ENCODE measurements around the gene MYLIP.

MYLIP gene

GRCh38 chr6:16196984-16197546, 68.2 kb downstream of the MYLIP start:
- no peak for DNase-seq
- intact Hi-C loops (cut with DNase I), result no loop called here

Measured in posterior cingulate gyrus (tissue), 11 donors.